ENCODE results near the gene ANAPC16.
A peak's percentile ranks its signal among the peaks of the same experiment; 100 is the strongest.
"Not testable (repeated sequence)": the region's sequence is repeated elsewhere in the genome, so short reads cannot be mapped to it uniquely, and the experiment has no call there.

ANAPC16 gene

GRCh38 chr10:72218325-72218724 is 2.5 kb downstream of the ANAPC16 start:
- no peak for DNase-seq

- no peak for DNase-seq
Measured at GRCh38 chr10:72218726-72219125, 2.9 kb downstream of the ANAPC16 start.

GRCh38 chr10:72219235-72219814 is 3.5 kb downstream of the ANAPC16 start:
- DNase-seq, result no peak

- no peak for DNase-seq
Measured at GRCh38 chr10:72220637-72221036, 4.8 kb downstream of the ANAPC16 start.

GRCh38 chr10:72221278-72221677 is 5.5 kb downstream of the ANAPC16 start:
- no peak for DNase-seq

- no peak for DNase-seq
Measured at GRCh38 chr10:72223743-72224101, 7.9 kb downstream of the ANAPC16 start.

- not testable (repeated sequence) for DNase-seq
Measured at GRCh38 chr10:72224191-72224590, 8.4 kb downstream of the ANAPC16 start.

- no peak for DNase-seq
Measured at GRCh38 chr10:72226418-72227027, 10.7 kb downstream of the ANAPC16 start.

- DNase-seq, result no peak
Measured at GRCh38 chr10:72227826-72228225, 12.0 kb downstream of the ANAPC16 start.

- DNase-seq, result no peak
Measured at GRCh38 chr10:72228318-72228751, 12.5 kb downstream of the ANAPC16 start.

- DNase-seq, result no peak
Measured at GRCh38 chr10:72229261-72230251, 13.7 kb downstream of the ANAPC16 start.

GRCh38 chr10:72233621-72234020 is 17.8 kb downstream of the ANAPC16 start:
- DNase-seq, result no peak

GRCh38 chr10:72234560-72235095 is 18.8 kb downstream of the ANAPC16 start:
- no peak for DNase-seq

- no peak for DNase-seq
Measured at GRCh38 chr10:72235544-72236279, 19.9 kb downstream of the ANAPC16 start.

GRCh38 chr10:72238392-72239175 is 22.8 kb downstream of the ANAPC16 start:
- DNase-seq, result no peak

- no peak for DNase-seq
Measured at GRCh38 chr10:72239409-72239808, 23.6 kb downstream of the ANAPC16 start.

GRCh38 chr10:72240371-72240770 is 24.6 kb downstream of the ANAPC16 start:
- no peak for DNase-seq

GRCh38 chr10:72241691-72242252 is 26.0 kb downstream of the ANAPC16 start:
- no peak for DNase-seq

GRCh38 chr10:72242675-72243074 is 26.9 kb downstream of the ANAPC16 start:
- DNase-seq, result peak; percentile 93

- DNase-seq, result peak; percentile 82
Measured at GRCh38 chr10:72243822-72244437, 28.1 kb downstream of the ANAPC16 start.

- DNase-seq, result no peak
Measured at GRCh38 chr10:72244573-72245038, 28.8 kb downstream of the ANAPC16 start.
